NCI-H2171 treated with DMSO at 0.1 percent for 48 hours (cell line): ENCODE data around the gene TPGS2.
"Not testable (repeated sequence)": the region's sequence is repeated elsewhere in the genome, so short reads cannot be mapped to it uniquely, and the experiment has no call there.

Experiments used
- DNase-seq: peaks from one replicate; lab custom pipeline; 2025; lab: John Stamatoyannopoulos, UW

The TPGS2 gene

GRCh38 chr18:36828630-36829361 is at the start of gene TPGS2, which contains the start of gene KIAA1328:
Gene TPGS2, minus strand, starts transcription at chr18:36829002. Its CDS starts 235 bp downstream, at chr18:36828767.
Gene KIAA1328, plus strand, starts transcription at chr18:36829127. Its CDS starts 12 bp downstream, at chr18:36829139.
- peak; percentile 92 for DNase-seq

GRCh38 chr18:36873826-36874225 is 45.0 kb upstream of the TPGS2 start:
- not testable (repeated sequence) for DNase-seq

GRCh38 chr18:36872329-36872728 is 43.5 kb upstream of the TPGS2 start:
- DNase-seq: no peak

- no peak for DNase-seq
Observed at GRCh38 chr18:36871801-36872200, 43.0 kb upstream of the TPGS2 start.

GRCh38 chr18:36867056-36867455 is 38.3 kb upstream of the TPGS2 start:
- DNase-seq: no peak

- DNase-seq: no peak
Observed at GRCh38 chr18:36862182-36862581, 33.4 kb upstream of the TPGS2 start.

- no peak for DNase-seq
Observed at GRCh38 chr18:36856815-36857214, 28.0 kb upstream of the TPGS2 start.

- DNase-seq: no peak
Observed at GRCh38 chr18:36851202-36851590, 22.4 kb upstream of the TPGS2 start.

GRCh38 chr18:36850527-36851201 is 21.9 kb upstream of the TPGS2 start:
- DNase-seq: no peak

GRCh38 chr18:36849288-36850006 is 20.6 kb upstream of the TPGS2 start:
- no peak for DNase-seq

- no peak for DNase-seq
Observed at GRCh38 chr18:36848609-36849008, 19.8 kb upstream of the TPGS2 start.

- DNase-seq: no peak
Observed at GRCh38 chr18:36843784-36844183, 15.0 kb upstream of the TPGS2 start.

- no peak for DNase-seq
Observed at GRCh38 chr18:36843199-36843598, 14.4 kb upstream of the TPGS2 start.

GRCh38 chr18:36839835-36840234 is 11.0 kb upstream of the TPGS2 start:
- DNase-seq: no peak

- DNase-seq: no peak
Observed at GRCh38 chr18:36835927-36836326, 7.1 kb upstream of the TPGS2 start.

- DNase-seq: no peak
Observed at GRCh38 chr18:36833120-36833519, 4.3 kb upstream of the TPGS2 start.

- no peak for DNase-seq
Observed at GRCh38 chr18:36831139-36831538, 2.3 kb upstream of the TPGS2 start.

GRCh38 chr18:36830158-36830495 is 1.3 kb upstream of the TPGS2 start:
- DNase-seq: no peak

GRCh38 chr18:36829362-36830157 is 758 bp upstream of the TPGS2 start:
- DNase-seq: peak; percentile 14

GRCh38 chr18:36828157-36828629 is 609 bp downstream of the TPGS2 start:
- DNase-seq: no peak

- no peak for DNase-seq
Observed at GRCh38 chr18:36826556-36826955, 2.2 kb downstream of the TPGS2 start.

- no peak for DNase-seq
Observed at GRCh38 chr18:36825526-36825925, 3.3 kb downstream of the TPGS2 start.
